ENCODE data around the gene PLCL2. TPM values are rescaled to one million over a fixed set of nuclear protein-coding genes. Genes with fewer than 3 reads are reported as not detected.

Gene PLCL2
- total RNA-seq, 3 donors from 2014 or later: 15.0 to 35.0 (median 18.8) TPM

DNA sequence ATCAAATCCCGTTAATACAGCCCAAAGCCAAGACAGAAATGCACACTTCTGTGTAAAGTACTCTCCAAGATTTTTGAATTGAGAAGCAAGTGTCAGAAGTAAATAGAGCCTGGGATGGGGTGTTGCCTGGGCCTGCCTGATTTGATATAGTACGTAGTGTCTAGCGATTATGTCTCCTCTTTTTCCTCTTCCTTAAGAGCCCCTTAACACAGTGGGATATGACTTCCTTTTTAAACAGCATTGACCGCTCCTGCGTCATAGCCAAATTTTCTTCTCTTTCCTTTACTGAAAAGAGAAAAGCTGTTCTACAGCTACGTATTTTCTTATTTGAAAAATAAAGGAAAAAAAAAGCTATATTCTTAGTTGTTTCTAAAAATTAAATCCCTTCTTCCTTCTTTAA, 97.7 kb downstream of the PLCL2 start:
- no peaks in the 10 kb centered on the region for H3K36me3 ChIP-seq (ENCODE audit: low read depth)
- ATAC-seq (no peak), DNase-seq (no peak)
- H3K9me3 ChIP-seq: no peaks in the 10 kb centered on the region
- intact Hi-C loops (cut with DNase I, micrococcal nuclease): no loop called here
- H3K4me3 ChIP-seq: no peak overlapping the region
- H3K4me1 ChIP-seq (ENCODE audit: low read depth): no peaks in the 10 kb centered on the region
- TF ChIP-seq, protein P1, sequence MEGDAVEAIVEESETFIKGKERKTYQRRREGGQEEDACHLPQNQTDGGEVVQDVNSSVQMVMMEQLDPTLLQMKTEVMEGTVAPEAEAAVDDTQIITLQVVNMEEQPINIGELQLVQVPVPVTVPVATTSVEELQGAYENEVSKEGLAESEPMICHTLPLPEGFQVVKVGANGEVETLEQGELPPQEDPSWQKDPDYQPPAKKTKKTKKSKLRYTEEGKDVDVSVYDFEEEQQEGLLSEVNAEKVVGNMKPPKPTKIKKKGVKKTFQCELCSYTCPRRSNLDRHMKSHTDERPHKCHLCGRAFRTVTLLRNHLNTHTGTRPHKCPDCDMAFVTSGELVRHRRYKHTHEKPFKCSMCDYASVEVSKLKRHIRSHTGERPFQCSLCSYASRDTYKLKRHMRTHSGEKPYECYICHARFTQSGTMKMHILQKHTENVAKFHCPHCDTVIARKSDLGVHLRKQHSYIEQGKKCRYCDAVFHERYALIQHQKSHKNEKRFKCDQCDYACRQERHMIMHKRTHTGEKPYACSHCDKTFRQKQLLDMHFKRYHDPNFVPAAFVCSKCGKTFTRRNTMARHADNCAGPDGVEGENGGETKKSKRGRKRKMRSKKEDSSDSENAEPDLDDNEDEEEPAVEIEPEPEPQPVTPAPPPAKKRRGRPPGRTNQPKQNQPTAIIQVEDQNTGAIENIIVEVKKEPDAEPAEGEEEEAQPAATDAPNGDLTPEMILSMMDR (IDR thresholded peaks at IDR 0.05): no peak

DNA sequence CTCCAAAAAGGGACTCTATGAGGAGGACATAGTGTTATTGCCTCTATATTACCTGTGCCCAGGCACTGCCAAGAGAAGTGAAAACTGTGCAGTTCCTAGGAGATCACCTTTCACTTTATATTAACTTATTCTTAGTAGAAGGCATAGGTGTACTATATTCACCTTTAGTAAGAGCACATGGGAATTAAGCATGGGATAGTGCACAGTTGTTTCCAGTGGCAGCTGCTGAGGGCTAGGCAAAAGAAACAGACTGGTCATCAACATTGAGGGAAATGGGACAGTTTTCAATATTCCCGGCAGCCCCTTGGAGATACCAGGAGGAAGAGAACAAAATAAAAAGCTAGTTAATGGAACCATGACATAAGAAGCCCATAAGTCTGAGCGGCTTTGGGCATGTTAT, 100.9 kb downstream of the PLCL2 start:
- DNase-seq: no peak
- Histone ChIP-seq H3K4me1 (ENCODE audit: low read depth) (no peaks in the 10 kb centered on the region), H3K4me3 (no peak overlapping the region), H3K36me3 (ENCODE audit: low read depth) (no peaks in the 10 kb centered on the region), H3K9me3 (no peaks in the 10 kb centered on the region)
- TF ChIP-seq, protein P1 (IDR thresholded peaks at IDR 0.05): no peak
- intact Hi-C loops (cut with DNase I, micrococcal nuclease): no loop called here
- no peak for ATAC-seq

DNA sequence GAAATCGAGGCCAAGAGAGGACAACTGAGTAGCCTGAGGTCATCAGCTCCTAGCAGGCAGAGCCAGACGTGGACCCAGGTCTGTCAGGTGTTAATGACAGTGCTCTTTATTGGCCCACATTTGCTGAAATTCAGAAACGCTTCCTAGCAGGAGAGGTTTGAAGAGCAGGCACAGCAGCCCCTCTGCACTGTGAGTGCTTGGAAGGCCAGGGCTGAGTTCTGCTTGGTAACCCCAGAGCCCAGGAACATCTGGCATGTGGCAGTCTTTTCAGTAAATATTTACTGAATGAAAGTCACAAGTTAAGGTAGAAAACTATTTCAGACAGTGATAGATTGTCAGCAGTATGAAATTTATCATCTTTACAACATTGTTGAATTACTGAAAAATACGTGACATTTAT, 102.4 kb downstream of the PLCL2 start:
- TF ChIP-seq, protein P1 (IDR thresholded peaks at IDR 0.05): no peak
- Histone ChIP-seq H3K4me3 (no peak overlapping the region), H3K36me3 (ENCODE audit: low read depth) (no peaks in the 10 kb centered on the region), H3K9me3 (no peaks in the 10 kb centered on the region), H3K4me1 (ENCODE audit: low read depth) (no peaks in the 10 kb centered on the region)
- intact Hi-C loops (cut with DNase I, micrococcal nuclease): no loop called here
- no peak for DNase-seq
- peak; percentile 32 for ATAC-seq

DNA sequence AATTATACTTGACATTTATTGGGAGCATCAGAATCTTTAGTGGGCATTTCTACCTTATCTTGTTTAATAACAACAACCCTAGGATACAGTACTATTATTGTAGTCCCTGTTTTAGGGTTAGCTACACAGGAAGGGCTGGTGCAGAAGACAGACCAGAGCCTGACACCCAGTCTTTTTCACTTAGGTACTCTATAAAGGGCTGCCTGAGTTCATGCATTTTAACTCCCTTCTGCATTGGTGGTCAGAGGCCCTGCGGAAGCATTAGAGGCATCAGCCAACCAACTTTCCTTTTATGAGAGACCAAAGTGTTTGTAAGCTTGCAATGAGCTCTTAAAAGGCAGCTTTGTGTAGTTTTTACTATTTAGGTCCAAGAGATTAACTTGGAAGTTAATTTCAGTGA, 105.4 kb downstream of the PLCL2 start:
- no peak for DNase-seq
- H3K9me3 ChIP-seq: no peaks in the 10 kb centered on the region
- H3K4me3 ChIP-seq: no peak overlapping the region
- H3K4me1 ChIP-seq (ENCODE audit: low read depth): no peaks in the 10 kb centered on the region
- H3K36me3 ChIP-seq (ENCODE audit: low read depth): no peaks in the 10 kb centered on the region
- TF ChIP-seq, protein P1 (IDR thresholded peaks at IDR 0.05): no peak
- intact Hi-C loops (cut with DNase I, micrococcal nuclease): no loop called here
- no peak for ATAC-seq

DNA sequence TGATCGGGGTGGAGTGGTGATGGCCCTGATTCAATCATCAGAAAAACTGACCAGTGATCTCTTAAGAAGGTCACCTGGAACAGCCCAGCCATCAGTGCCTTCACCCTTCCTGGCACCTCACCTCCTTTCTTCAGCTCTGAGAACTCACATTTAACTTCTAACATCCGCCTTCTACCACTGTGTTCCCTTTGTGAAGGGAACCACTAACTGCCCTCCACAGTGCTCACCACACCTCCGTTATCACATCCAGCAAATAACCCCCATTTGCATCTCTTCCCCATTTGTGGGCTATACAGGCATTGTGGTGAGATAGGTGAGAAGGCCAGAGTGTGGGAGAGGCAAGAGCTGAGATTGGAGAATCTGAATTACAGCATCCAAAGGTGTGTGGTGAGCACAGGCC, 107.4 kb downstream of the PLCL2 start:
- TF ChIP-seq, protein P1 (IDR thresholded peaks at IDR 0.05): no peak
- DNase-seq (no peak), ATAC-seq (peak; percentile 10)
- Histone ChIP-seq H3K9me3 (no peaks in the 10 kb centered on the region), H3K36me3 (ENCODE audit: low read depth) (no peaks in the 10 kb centered on the region), H3K4me1 (ENCODE audit: low read depth) (no peaks in the 10 kb centered on the region), H3K4me3 (no peak overlapping the region)
- intact Hi-C loops (cut with DNase I, micrococcal nuclease): no loop called here

DNA sequence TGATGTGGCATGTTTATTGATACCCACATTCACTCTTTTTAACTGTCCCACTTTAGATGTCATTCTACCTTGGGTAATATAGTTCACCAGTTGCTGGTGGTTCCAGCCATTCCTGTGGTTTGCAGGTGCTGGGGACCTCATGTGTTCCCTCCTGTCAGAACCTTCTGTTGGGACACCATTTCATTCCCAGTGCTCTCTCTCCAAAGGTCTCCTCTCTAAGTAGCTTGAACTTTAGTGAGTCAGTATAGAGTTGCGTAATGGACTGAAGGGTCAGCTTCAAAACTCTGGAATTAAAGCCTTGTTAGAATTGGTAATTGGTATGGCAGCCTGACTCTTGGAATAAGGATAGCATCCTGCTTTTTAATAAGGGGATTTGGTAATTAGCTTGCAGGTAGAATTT, 108.5 kb downstream of the PLCL2 start:
- TF ChIP-seq, protein P1 (IDR thresholded peaks at IDR 0.05): no peak
- Histone ChIP-seq H3K9me3 (no peaks in the 10 kb centered on the region), H3K4me3 (no peak overlapping the region), H3K4me1 (ENCODE audit: low read depth) (no peaks in the 10 kb centered on the region), H3K36me3 (ENCODE audit: low read depth) (no peaks in the 10 kb centered on the region)
- DNase-seq (no peak), ATAC-seq (peak; percentile 28)
- intact Hi-C loops (cut with DNase I, micrococcal nuclease): no loop called here

All from mucosa of descending colon (tissue), 3 donors.